Stimulated activated naive CD4-positive, alpha-beta T cell (primary cell): Measurements from ENCODE around the gene PKNOX2.

Source experiments
- DNase-seq, 6 experiments: peaks; one replicate each; lab custom pipeline; 2025; lab: John Stamatoyannopoulos, UW

The PKNOX2 gene

GRCh38 chr11:125445731-125446130 is 281.2 kb downstream of the PKNOX2 start:
- no peak for DNase-seq

DNA sequence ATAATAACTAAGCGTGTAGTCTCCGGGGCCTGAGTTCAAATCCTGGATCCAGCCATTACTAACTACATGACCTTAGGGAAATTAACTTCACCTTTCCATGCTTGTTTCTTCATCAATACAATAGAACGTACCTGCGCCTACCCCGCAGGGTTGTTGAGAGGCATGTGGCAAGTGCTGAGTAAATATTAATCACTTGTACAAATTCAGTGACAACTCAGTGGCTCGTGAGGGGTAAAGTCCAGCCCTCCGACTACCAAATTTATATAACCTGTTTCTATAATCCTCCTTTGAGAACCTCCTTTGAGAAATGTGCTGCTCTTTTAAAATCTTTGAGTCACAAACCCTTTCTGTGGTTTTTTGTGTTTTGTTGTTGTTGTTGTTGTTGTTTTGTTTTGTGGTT is 281.7 kb downstream of the PKNOX2 start:
- DNase-seq, result no peak

- DNase-seq, result no peak
Observed at GRCh38 chr11:125447721-125448120, 283.2 kb downstream of the PKNOX2 start.

DNA sequence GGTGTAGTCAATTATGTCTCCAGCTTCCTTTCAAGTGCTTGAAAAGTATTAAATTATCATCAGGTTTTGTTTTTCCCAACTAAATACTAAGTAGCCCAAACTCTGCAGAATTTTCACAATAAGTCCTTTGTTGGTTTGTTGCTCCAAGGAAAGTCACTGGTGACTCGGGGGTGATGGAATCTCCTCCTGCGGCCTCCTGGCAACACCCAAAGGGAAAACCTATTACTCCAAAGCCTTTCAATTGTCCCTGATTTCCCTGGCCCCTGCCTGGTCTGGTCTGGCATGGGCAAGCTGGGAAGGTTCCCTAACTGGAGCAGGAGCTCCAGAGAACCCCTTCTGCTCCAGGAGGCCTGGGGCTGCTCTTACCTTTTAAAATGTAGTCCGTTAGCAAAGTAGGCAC is 283.6 kb downstream of the PKNOX2 start:
- DNase-seq, result no peak

- DNase-seq, result no peak
Observed at GRCh38 chr11:125449565-125449964, 285.0 kb downstream of the PKNOX2 start.

DNA sequence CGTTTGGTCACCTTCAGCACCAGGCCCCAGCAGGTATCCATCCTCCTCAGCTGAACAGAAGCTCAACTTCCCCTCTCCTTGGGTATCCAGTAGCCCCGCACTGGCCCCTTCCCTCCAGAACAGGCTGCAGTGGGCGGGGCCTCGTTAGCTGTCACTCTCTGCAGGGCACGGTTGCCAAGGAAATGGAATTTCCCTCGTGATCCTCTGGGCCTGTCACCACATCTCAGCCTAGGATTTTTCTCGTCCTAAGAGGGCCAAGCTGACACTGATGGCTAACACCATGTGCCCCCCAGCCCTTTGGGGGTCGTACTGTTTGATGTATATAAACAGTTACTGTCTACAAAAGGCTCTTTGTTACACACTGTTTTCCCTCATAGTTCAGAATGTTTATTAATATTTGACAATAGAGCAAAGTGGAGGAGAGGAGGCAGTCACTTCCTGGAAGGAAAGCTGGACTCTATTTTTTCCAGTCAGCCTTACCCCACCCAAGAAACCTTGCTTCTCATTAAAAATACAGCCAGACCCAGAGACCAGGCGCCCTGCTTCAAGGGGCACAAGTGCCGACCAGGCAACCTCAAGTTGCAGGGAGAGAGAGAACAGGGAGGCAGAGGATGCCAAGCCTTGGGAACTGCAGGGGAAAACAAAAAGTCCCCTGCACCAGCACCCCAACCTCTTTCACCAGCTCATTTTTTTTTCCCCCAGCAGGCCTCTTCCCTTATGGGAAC is 287.0 kb downstream of the PKNOX2 start:
- no peak for DNase-seq

- no peak for DNase-seq
Observed at GRCh38 chr11:125452125-125452470, 287.5 kb downstream of the PKNOX2 start.

GRCh38 chr11:125454047-125454446 is 289.5 kb downstream of the PKNOX2 start:
- no peak for DNase-seq

- DNase-seq, result no peak
Observed at GRCh38 chr11:125455851-125456250, 291.3 kb downstream of the PKNOX2 start.

GRCh38 chr11:125457814-125458343 is 293.3 kb downstream of the PKNOX2 start:
- DNase-seq, result no peak

DNA sequence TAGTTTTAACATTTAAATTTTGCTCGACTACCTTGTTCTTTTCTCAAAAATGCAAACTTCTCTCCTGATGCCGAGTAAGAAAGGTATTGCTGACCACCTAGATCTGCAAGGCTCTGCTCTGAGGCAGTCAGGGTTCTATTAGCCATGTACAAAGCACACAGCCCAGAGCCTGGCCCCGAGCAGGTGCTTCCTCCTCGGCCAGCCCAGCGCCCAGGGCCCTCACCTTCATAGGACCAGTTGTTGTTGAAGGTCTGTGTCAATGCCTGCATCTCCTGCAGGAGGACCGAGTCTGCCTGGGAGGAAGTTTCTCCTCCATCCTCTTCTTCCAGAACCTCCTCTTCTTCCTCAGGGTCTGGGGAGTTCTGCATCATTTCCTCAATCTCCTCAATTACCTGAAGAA is 295.7 kb downstream of the PKNOX2 start:
- DNase-seq, result no peak

DNA sequence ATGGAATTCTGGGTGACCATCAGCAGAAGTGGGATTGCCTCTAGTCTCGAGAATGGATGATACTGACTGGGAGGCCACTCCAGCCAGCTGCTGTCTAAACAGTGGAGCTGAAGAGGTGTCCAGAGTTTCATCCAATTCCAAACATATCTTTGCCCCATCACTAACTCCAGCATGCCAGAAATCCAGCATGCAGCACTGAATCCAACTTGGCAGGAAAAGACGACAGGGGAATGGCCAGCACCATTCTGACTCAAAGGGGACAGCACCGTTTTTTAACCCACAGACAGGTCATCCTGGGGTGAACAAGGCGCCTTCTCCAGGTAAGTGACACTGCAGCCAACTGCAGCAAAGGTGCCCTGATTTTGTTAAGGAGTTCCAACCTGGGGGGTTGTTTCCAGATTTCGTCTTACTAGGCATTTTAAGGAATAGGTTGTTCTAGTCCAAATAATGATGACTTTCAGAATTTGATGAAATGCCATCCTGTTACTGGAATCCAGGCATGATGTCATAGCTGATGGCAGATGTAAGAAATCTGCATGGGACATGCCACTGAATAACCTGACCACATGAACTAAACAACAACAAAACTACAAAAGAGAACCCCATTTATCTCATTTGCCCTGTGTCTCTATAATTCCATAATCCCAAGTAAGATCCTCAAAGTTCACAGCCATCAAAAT is 299.2 kb downstream of the PKNOX2 start:
- DNase-seq, result no peak

DNA sequence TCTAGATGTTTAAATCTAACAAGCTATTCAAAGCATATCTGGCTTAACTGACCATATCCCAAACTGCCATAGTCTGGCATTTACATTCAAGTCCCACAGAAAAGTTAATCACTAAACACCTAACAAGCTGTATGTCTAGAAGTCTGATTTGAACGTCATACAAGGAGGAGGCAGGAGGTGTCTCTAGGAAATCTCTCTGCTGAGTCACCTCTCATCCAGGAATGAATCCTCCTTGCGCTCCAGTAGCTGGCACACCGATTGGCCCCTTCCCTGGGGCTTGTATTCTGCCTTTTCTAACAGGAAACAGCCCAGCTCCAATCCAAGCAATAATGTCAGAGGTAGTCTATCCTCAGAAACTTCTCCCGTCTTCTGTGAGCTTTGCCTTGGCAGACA is 299.7 kb downstream of the PKNOX2 start:
- no peak for DNase-seq

GRCh38 chr11:125464666-125465065 is 300.1 kb downstream of the PKNOX2 start:
- no peak for DNase-seq

DNA sequence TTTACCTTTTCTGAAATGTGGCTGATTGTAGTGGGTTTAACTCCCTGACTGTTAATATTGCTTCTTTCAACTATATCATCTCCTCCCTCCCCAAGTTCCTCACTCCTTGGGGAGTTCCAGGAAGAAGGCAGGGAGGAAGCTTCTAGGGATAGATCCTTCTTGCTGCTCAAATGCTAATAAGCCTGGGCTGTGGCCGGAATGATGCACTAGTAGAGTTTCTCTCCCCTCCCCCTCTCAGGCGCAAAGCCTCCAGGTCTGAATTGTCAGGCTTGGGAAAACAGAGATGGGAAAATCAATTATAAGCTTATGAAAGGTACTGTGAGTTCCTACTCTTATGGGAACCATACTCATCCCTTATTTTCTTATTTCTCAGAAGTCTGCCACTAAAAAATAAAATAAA is 300.7 kb downstream of the PKNOX2 start:
- DNase-seq, result no peak

GRCh38 chr11:125465701-125466100 is 301.1 kb downstream of the PKNOX2 start:
- DNase-seq, result no peak

- no peak for DNase-seq
Observed at GRCh38 chr11:125468025-125468424, 303.5 kb downstream of the PKNOX2 start.

- no peak for DNase-seq
Observed at GRCh38 chr11:125468852-125469251, 304.3 kb downstream of the PKNOX2 start.

GRCh38 chr11:125470355-125470754 is 305.8 kb downstream of the PKNOX2 start:
- DNase-seq, result no peak

DNA sequence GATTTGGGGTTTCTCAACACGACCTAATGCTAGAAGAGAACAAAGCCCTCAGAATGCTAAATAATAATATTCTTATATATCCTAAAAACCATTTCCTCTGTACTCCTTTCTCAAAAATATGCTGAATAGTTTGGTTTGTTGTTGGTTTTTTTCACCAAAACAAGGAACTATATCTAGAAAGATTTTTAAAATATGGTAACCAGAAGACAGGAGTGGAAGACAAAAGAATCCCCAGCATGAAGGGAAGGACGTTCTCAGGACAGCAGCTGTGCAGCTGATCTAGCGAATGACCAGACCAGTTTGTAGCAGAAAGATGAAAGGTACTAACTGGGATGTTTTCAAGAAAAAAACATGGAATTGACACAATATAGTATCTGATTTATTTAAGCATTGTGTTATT is 312.2 kb downstream of the PKNOX2 start:
- no peak for DNase-seq

GRCh38 chr11:125479137-125479536 is 314.6 kb downstream of the PKNOX2 start:
- DNase-seq, result no peak

DNA sequence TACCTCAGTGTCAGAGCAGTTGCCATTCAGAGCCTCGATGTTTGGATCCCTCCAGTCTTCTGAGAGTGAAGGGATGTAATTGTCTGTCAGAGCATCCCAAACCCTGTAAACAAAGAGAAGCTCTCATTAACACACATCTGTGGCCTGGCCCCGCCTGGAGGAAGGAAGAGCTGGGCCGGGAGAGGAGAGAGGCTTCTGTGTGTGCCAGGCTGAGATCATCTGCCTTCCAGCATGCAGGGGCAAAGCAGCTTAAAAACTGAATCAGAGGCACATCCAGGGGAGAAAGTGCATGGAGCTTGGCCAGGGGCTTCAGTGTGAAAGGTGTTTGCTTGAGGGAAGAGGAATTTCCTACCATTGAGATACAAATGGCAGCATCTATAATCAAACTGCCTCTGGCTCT is 317.0 kb downstream of the PKNOX2 start:
- no peak for DNase-seq
